Chondrocyte (in vitro differentiated cells): Measurements from ENCODE around the gene BPGM. TPM values are rescaled to one million over a fixed set of nuclear protein-coding genes. Genes with fewer than 3 reads are reported as not detected.

ENCODE experiments used
- DNase-seq: peaks from one replicate; pipeline ENCODE4 v3.0.0; 2021; ENCODE audit warnings: mixed read lengths, low spot score
- H3K27ac Mint-ChIP-seq: one replicate; pipeline ENCODE4 v1.8.0; 2021; ENCODE audit warnings: mild to moderate bottlenecking, moderate library complexity, mixed read lengths; ENCODE audit not compliant: unreplicated experiment
- H3K27me3 Mint-ChIP-seq: 2 replicates; pipeline ENCODE4 v1.8.0; 2021; ENCODE audit warnings: low read depth, mixed read lengths
- H3K36me3 Mint-ChIP-seq: 2 replicates; pipeline ENCODE4 v1.8.0; 2021; ENCODE audit warnings: low read depth, mixed read lengths
- H3K4me1 Mint-ChIP-seq: 2 replicates; pipeline ENCODE4 v1.8.0; 2021; ENCODE audit warnings: low read depth, mild to moderate bottlenecking, mixed read lengths
- H3K4me3 Mint-ChIP-seq: one replicate; pipeline ENCODE4 v1.8.0; 2021; ENCODE audit warnings: mild to moderate bottlenecking, moderate library complexity, mixed read lengths; ENCODE audit not compliant: unreplicated experiment
- H3K9me3 Mint-ChIP-seq: 2 replicates; pipeline ENCODE4 v1.8.0; 2021; ENCODE audit warnings: low read depth, mixed read lengths
- CTCF ChIP-seq: fragments of 200-600 bp; sonication (generic); IDR thresholded peaks from 2 replicates; pipeline ENCODE4 v1.5.0; 2021; ENCODE audit warnings: antibody characterized with exemption, mild to moderate bottlenecking, moderate library complexity
- total RNA-seq: library from RNA; stranded (reverse); gene quantifications from 3 replicates; pipeline ENCODE4 v1.2.1, GENCODE V29; 2021

BPGM gene
- total RNA-seq, 1 donor from 2014 or later, result 29.6 TPM

GRCh38 chr7:134627109-134627774, 19.4 kb upstream of the BPGM start:
- H3K27ac Mint-ChIP-seq, result no peak overlapping the region
- H3K4me1 Mint-ChIP-seq, result peaks cover 3% of the 10 kb centered on the region
- H3K9me3 Mint-ChIP-seq, result no peaks in the 10 kb centered on the region
- no peak for DNase-seq
- peaks cover 2% of the 10 kb centered on the region for H3K36me3 Mint-ChIP-seq
- peaks cover 9% of the 10 kb centered on the region for H3K27me3 Mint-ChIP-seq
- no peak overlapping the region for H3K4me3 Mint-ChIP-seq
- no peak for TF ChIP-seq CTCF

- Mint-ChIP-seq H3K9me3 (no peaks in the 10 kb centered on the region), H3K27ac (no peak overlapping the region), H3K27me3 (peaks cover 9% of the 10 kb centered on the region), H3K4me3 (no peak overlapping the region), H3K4me1 (peaks cover 4% of the 10 kb centered on the region), H3K36me3 (peaks cover 2% of the 10 kb centered on the region)
- no peak for DNase-seq
- no peak for TF ChIP-seq CTCF
Measured at GRCh38 chr7:134627775-134628153, 18.9 kb upstream of the BPGM start.

- DNase-seq, result no peak
- H3K36me3 Mint-ChIP-seq, result peaks cover 2% of the 10 kb centered on the region
- no peak for TF ChIP-seq CTCF
- H3K27me3 Mint-ChIP-seq, result peaks cover 9% of the 10 kb centered on the region
- H3K4me1 Mint-ChIP-seq, result peaks cover 7% of the 10 kb centered on the region
- no peak overlapping the region for H3K4me3 Mint-ChIP-seq
- H3K27ac Mint-ChIP-seq, result no peak overlapping the region
- no peaks in the 10 kb centered on the region for H3K9me3 Mint-ChIP-seq
Measured at GRCh38 chr7:134629445-134629844, 17.2 kb upstream of the BPGM start.

GRCh38 chr7:134630237-134630636, 16.4 kb upstream of the BPGM start:
- Mint-ChIP-seq H3K27me3 (peaks cover 9% of the 10 kb centered on the region), H3K27ac (no peak overlapping the region)

GRCh38 chr7:134630893-134631292, 15.8 kb upstream of the BPGM start:
- peaks cover 7% of the 10 kb centered on the region for H3K4me1 Mint-ChIP-seq
- no peak overlapping the region for H3K4me3 Mint-ChIP-seq
- H3K27ac Mint-ChIP-seq, result no peak overlapping the region
- no peak for TF ChIP-seq CTCF
- H3K9me3 Mint-ChIP-seq, result no peaks in the 10 kb centered on the region
- peaks cover 9% of the 10 kb centered on the region for H3K27me3 Mint-ChIP-seq
- no peak for DNase-seq
- H3K36me3 Mint-ChIP-seq, result peaks cover 2% of the 10 kb centered on the region

More at GRCh38 chr7:134630237-134630636, 16.4 kb upstream of the BPGM start:
- Mint-ChIP-seq H3K4me3 (no peak overlapping the region), H3K9me3 (no peaks in the 10 kb centered on the region), H3K4me1 (peaks cover 7% of the 10 kb centered on the region), H3K36me3 (peaks cover 2% of the 10 kb centered on the region)
- TF ChIP-seq CTCF, result no peak
- DNase-seq, result no peak
